Peyer's patch (tissue), 4 donors: ENCODE results near the gene CA14.

ENCODE experiments used
- POLR2A ChIP-seq, 2 donors: fragments of 450-650 bp; IDR thresholded peaks; one replicate each; pipeline ENCODE4 v1.5.1; 2017; ENCODE audit warnings: antibody characterized with exemption in 2 of 2, mild to moderate bottlenecking in 2 of 2, moderate library complexity in 2 of 2
- TF ChIP-seq, protein P1 (sequence below), 6 experiments: fragments of 450-650 bp in 4 of 6; fragments of 200-600 bp in 2 of 6; sonication (generic) in 1 of 6; IDR thresholded peaks; one replicate each; pipeline ENCODE4 v1.5.1; 2017 to 2019; ENCODE audit warnings: antibody characterized with exemption in 6 of 6, mild to moderate bottlenecking in 3 of 6, moderate library complexity in 1 of 6

DNA sequence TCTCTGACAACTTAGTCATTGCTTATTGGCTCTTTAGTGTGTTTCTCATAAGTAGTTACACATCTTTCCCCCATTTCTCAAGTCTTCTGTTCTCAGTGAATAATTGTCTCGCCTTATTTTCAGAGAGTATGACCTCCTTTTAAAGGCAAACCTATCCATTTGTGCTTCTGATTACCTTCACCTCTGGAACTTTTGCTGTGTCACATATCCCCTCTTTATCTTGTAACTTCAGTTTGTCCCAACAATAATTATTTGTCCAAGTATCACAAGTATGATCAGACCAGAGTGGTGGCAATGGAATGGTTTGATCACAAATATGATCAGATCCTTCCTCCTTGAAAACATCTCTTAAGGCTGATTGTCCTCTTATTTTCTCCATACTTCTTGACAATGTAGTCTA lies 30.8 kb downstream of the CA14 start:
- TF ChIP-seq, protein P1, sequence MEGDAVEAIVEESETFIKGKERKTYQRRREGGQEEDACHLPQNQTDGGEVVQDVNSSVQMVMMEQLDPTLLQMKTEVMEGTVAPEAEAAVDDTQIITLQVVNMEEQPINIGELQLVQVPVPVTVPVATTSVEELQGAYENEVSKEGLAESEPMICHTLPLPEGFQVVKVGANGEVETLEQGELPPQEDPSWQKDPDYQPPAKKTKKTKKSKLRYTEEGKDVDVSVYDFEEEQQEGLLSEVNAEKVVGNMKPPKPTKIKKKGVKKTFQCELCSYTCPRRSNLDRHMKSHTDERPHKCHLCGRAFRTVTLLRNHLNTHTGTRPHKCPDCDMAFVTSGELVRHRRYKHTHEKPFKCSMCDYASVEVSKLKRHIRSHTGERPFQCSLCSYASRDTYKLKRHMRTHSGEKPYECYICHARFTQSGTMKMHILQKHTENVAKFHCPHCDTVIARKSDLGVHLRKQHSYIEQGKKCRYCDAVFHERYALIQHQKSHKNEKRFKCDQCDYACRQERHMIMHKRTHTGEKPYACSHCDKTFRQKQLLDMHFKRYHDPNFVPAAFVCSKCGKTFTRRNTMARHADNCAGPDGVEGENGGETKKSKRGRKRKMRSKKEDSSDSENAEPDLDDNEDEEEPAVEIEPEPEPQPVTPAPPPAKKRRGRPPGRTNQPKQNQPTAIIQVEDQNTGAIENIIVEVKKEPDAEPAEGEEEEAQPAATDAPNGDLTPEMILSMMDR (IDR thresholded peaks at IDR 0.05): no peak
- TF ChIP-seq POLR2A (IDR thresholded peaks at IDR 0.05): no peak
